Stimulated activated CD4-positive, alpha-beta T cell treated with anti-CD3 and anti-CD28 coated beads, TNF-alpha, amount 100 ng/mL, for 4 hours (primary cell): ENCODE data around the gene ETNK1.
"Not testable (repeated sequence)": the region's sequence is repeated elsewhere in the genome, so short reads cannot be mapped to it uniquely, and the experiment has no call there.

Source experiments
- DNase-seq, 3 experiments: peaks; one replicate each; pipeline ENCODE4 v3.0.0-alpha.2; 2020; ENCODE audit warnings: low read depth in 3 of 3

The ETNK1 gene

GRCh38 chr12:22687361-22688076 lies 62.5 kb downstream of the ETNK1 start:
- no peak for DNase-seq

GRCh38 chr12:22689876-22690275 lies 64.9 kb downstream of the ETNK1 start:
- DNase-seq = no peak

GRCh38 chr12:22691319-22691718 lies 66.3 kb downstream of the ETNK1 start:
- DNase-seq = no peak

- DNase-seq = not testable (repeated sequence)
Observed at GRCh38 chr12:22692467-22692866, 67.5 kb downstream of the ETNK1 start.

GRCh38 chr12:22692964-22693555 lies 68.1 kb downstream of the ETNK1 start:
- DNase-seq = no peak

GRCh38 chr12:22698576-22698975 lies 73.6 kb downstream of the ETNK1 start:
- DNase-seq = no peak

GRCh38 chr12:22699705-22700104 lies 74.7 kb downstream of the ETNK1 start:
- not testable (repeated sequence) for DNase-seq

GRCh38 chr12:22700106-22700505 lies 75.1 kb downstream of the ETNK1 start:
- no peak for DNase-seq

GRCh38 chr12:22701216-22701809 lies 76.3 kb downstream of the ETNK1 start:
- DNase-seq = not testable (repeated sequence)

GRCh38 chr12:22702690-22703089 lies 77.7 kb downstream of the ETNK1 start:
- DNase-seq = no peak

- DNase-seq = no peak
Observed at GRCh38 chr12:22709292-22709691, 84.3 kb downstream of the ETNK1 start.

- DNase-seq = no peak
Observed at GRCh38 chr12:22712083-22712482, 87.1 kb downstream of the ETNK1 start.

- no peak for DNase-seq
Observed at GRCh38 chr12:22715254-22715653, 90.3 kb downstream of the ETNK1 start.

GRCh38 chr12:22719745-22720144 lies 94.8 kb downstream of the ETNK1 start:
- DNase-seq = no peak

GRCh38 chr12:22722081-22722480 lies 97.1 kb downstream of the ETNK1 start:
- no peak for DNase-seq

GRCh38 chr12:22722779-22723178 lies 97.8 kb downstream of the ETNK1 start:
- no peak for DNase-seq

- no peak for DNase-seq
Observed at GRCh38 chr12:22728987-22729386, 104.0 kb downstream of the ETNK1 start.

GRCh38 chr12:22729431-22729956 lies 104.5 kb downstream of the ETNK1 start:
- no peak for DNase-seq

GRCh38 chr12:22729957-22730443 lies 105.0 kb downstream of the ETNK1 start:
- no peak for DNase-seq

GRCh38 chr12:22731236-22731635 lies 106.3 kb downstream of the ETNK1 start:
- no peak for DNase-seq

- DNase-seq = no peak
Observed at GRCh38 chr12:22733756-22734155, 108.8 kb downstream of the ETNK1 start.

GRCh38 chr12:22738945-22739344 lies 114.0 kb downstream of the ETNK1 start:
- no peak for DNase-seq
